Nephron progenitor cell (in vitro differentiated cells): ENCODE measurements around the gene SDR39U1.
A peak's percentile ranks its signal among the peaks of the same experiment; 100 is the strongest.

Experiments
- DNase-seq: peaks from one replicate; pipeline ENCODE4 v3.0.0; 2021
- H3K27ac Mint-ChIP-seq: 2 replicates; pipeline ENCODE4 v1.8.0; 2021; ENCODE audit warnings: mild to moderate bottlenecking, moderate library complexity, mixed read lengths
- H3K27me3 Mint-ChIP-seq: 2 replicates; pipeline ENCODE4 v1.8.0; 2021; ENCODE audit warnings: mild to moderate bottlenecking, low read depth, mixed read lengths; ENCODE audit not compliant: poor library complexity
- H3K36me3 Mint-ChIP-seq: 2 replicates; pipeline ENCODE4 v1.8.0; 2021; ENCODE audit warnings: low read depth, mixed read lengths
- H3K4me1 Mint-ChIP-seq: 2 replicates; pipeline ENCODE4 v1.8.0; 2021; ENCODE audit warnings: mixed read lengths
- H3K4me3 Mint-ChIP-seq: 2 replicates; pipeline ENCODE4 v1.8.0; 2021; ENCODE audit warnings: mild to moderate bottlenecking, moderate library complexity, mixed read lengths
- H3K9me3 Mint-ChIP-seq: 2 replicates; pipeline ENCODE4 v1.8.0; 2021; ENCODE audit warnings: mild to moderate bottlenecking, moderate library complexity, mixed read lengths
- CTCF ChIP-seq: fragments of 200-600 bp; sonication (generic); IDR thresholded peaks from 2 replicates; pipeline ENCODE4 v1.5.0; 2021; ENCODE audit warnings: antibody characterized with exemption

The SDR39U1 gene

GRCh38 chr14:24398293-24398652 is 44.3 kb downstream of the SDR39U1 start:
- Mint-ChIP-seq H3K4me3 (peak overlapping the region; percentile 94), H3K27me3 (peaks cover 4% of the 10 kb centered on the region), H3K36me3 (peaks cover 6% of the 10 kb centered on the region), H3K27ac (peak overlapping the region; percentile 68), H3K9me3 (peaks cover 6% of the 10 kb centered on the region), H3K4me1 (peaks cover 86% of the 10 kb centered on the region)
- DNase-seq: peak; percentile 42
- TF ChIP-seq CTCF: no peak

GRCh38 chr14:24397639-24398292 is 44.8 kb downstream of the SDR39U1 start:
- no peak for DNase-seq
- peaks cover 4% of the 10 kb centered on the region for H3K27me3 Mint-ChIP-seq
- H3K4me1 Mint-ChIP-seq: peaks cover 84% of the 10 kb centered on the region
- TF ChIP-seq CTCF: no peak
- H3K36me3 Mint-ChIP-seq: peaks cover under 1% of the 10 kb centered on the region
- peak overlapping the region; percentile 68 for H3K27ac Mint-ChIP-seq
- H3K9me3 Mint-ChIP-seq: peaks cover 6% of the 10 kb centered on the region
- peak overlapping the region; percentile 94 for H3K4me3 Mint-ChIP-seq

GRCh38 chr14:24395609-24396582 is 46.7 kb downstream of the SDR39U1 start:
- no peak overlapping the region for H3K4me3 Mint-ChIP-seq
- DNase-seq: no peak
- H3K27ac Mint-ChIP-seq: peak overlapping the region; percentile 11
- H3K4me1 Mint-ChIP-seq: peaks cover 84% of the 10 kb centered on the region
- TF ChIP-seq CTCF: no peak
- peaks cover 6% of the 10 kb centered on the region for H3K9me3 Mint-ChIP-seq
- H3K36me3 Mint-ChIP-seq: no peaks in the 10 kb centered on the region
- peaks cover 4% of the 10 kb centered on the region for H3K27me3 Mint-ChIP-seq

- Mint-ChIP-seq H3K4me1 (peaks cover 79% of the 10 kb centered on the region), H3K36me3 (no peaks in the 10 kb centered on the region), H3K9me3 (peaks cover 6% of the 10 kb centered on the region), H3K27ac (no peak overlapping the region), H3K4me3 (no peak overlapping the region), H3K27me3 (peaks cover under 1% of the 10 kb centered on the region)
- TF ChIP-seq CTCF: no peak
- no peak for DNase-seq
Observed at GRCh38 chr14:24394275-24394674, 48.3 kb downstream of the SDR39U1 start.

- no peak for TF ChIP-seq CTCF
- H3K4me1 Mint-ChIP-seq: peaks cover 88% of the 10 kb centered on the region
- peak overlapping the region; percentile 50 for H3K27ac Mint-ChIP-seq
- peaks cover 6% of the 10 kb centered on the region for H3K9me3 Mint-ChIP-seq
- peak overlapping the region; percentile 23 for H3K4me3 Mint-ChIP-seq
- no peak for DNase-seq
- H3K36me3 Mint-ChIP-seq: no peaks in the 10 kb centered on the region
- no peaks in the 10 kb centered on the region for H3K27me3 Mint-ChIP-seq
Observed at GRCh38 chr14:24392325-24393091, 50.1 kb downstream of the SDR39U1 start.
